ENCODE measurements around the gene RTBDN. TPM values are rescaled to one million over a fixed set of nuclear protein-coding genes. Genes with fewer than 3 reads are reported as not detected.

The RTBDN gene
- total RNA-seq, 1 experiment from 2014 or later = 25.1 TPM

DNA sequence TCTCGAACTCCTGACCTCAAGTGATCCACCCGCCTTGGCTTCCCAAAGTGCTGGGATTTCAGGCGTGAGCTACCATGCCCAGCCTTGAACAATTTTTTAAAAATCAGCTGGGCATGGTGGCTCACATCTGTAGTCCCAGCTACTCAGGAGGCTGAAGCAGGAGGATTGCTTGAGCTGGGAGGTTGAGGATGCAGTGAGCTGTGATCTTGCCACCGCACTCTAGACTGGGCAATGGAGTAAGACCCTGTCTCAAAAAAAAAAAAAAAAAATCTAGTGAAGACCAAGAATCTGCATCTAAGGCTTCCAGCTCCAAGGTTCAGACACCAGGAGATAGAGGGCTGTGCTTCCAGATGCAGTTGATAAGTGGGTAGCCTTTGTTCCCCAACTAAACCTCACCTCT lies 29.8 kb upstream of the RTBDN start:
- RAD21 ChIA-PET (ENCODE audit: low non-redundant PET in 1 of 2, low total read pairs in 2 of 2, uncharacterized antibody in 2 of 2, unreplicated experiment in 2 of 2) = no interaction called here
- Histone ChIP-seq H3K4me2 (ENCODE audit: low read length) (no peak overlapping the region), H3K79me2 (ENCODE audit: insufficient read depth, low read length) (no peaks in the 10 kb centered on the region), H3K4me1 (ENCODE audit: control insufficient read depth in 1 of 2, insufficient read depth in 2 of 2, low read length in 2 of 2) (peaks cover 0 to 6% of the 10 kb centered on the region in 2 experiments; a peak in 2 of 4 replicates), H3K4me3 (replicated peaks in 1 of 2; ENCODE audit: low read depth in 1 of 2, low read length in 2 of 2) (no peak overlapping the region), H4K20me1 (ENCODE audit: insufficient read depth) (no peaks in the 10 kb centered on the region), H3K27ac (ENCODE audit: low read depth, low read length) (no peak overlapping the region), H2AFZ (ENCODE audit: low read depth, low read length, poor library complexity, severe bottlenecking) (no peak overlapping the region), H3K27me3 (ENCODE audit: insufficient read depth, low read length) (no peaks in the 10 kb centered on the region), H3K9me3 (ENCODE audit: control insufficient read depth in 1 of 2, insufficient read depth in 1 of 2, low read depth in 1 of 2, low read length in 2 of 2) (no peaks in the 10 kb centered on the region), H3K36me3 (ENCODE audit: control insufficient read depth in 1 of 2, insufficient read depth in 2 of 2, low read length in 2 of 2) (peaks cover 0 to 7% of the 10 kb centered on the region in 2 experiments; a peak in 1 of 4 replicates), H3K9ac (ENCODE audit: low read length) (no peak overlapping the region), H3K9me2 (ENCODE audit: insufficient read depth) (no peaks in the 10 kb centered on the region)
- no TSS peak for BruUV-seq (replicated peaks)
- ATAC-seq (no peak), DNase-seq (ENCODE audit: low read depth, low spot score) (no peak)
- intact Hi-C loops (cut with micrococcal nuclease) = no loop called here
- CTCF ChIA-PET = interaction anchor here (0.9 to 1.0 kb wide), 2 partner anchors 16 to 17 kb away, joined by 4 read pairs; no protein-coding TSS in a partner anchor
- TF ChIP-seq EGR1 (IDR thresholded peaks at IDR 0.05; ENCODE audit: low read depth) (no peak), ZNF274 (IDR thresholded peaks at IDR 0.05; ENCODE audit: low read depth, low read length) (no peak), FOSL1 (IDR thresholded peaks at IDR 0.05; ENCODE audit: low read depth) (no peak), YY1 (IDR thresholded peaks at IDR 0.05; ENCODE audit: extremely low read depth, insufficient replicate concordance, low read depth, low read length) (no peak), SRF (IDR thresholded peaks at IDR 0.05; ENCODE audit: low read depth) (no peak), CBX3 (IDR thresholded peaks at IDR 0.05; ENCODE audit: low read depth) (no peak)
- TF ChIP-seq, protein P1, sequence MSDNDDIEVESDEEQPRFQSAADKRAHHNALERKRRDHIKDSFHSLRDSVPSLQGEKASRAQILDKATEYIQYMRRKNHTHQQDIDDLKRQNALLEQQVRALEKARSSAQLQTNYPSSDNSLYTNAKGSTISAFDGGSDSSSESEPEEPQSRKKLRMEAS (IDR thresholded peaks at IDR 0.05) = no peak
- TF ChIP-seq, protein P2, sequence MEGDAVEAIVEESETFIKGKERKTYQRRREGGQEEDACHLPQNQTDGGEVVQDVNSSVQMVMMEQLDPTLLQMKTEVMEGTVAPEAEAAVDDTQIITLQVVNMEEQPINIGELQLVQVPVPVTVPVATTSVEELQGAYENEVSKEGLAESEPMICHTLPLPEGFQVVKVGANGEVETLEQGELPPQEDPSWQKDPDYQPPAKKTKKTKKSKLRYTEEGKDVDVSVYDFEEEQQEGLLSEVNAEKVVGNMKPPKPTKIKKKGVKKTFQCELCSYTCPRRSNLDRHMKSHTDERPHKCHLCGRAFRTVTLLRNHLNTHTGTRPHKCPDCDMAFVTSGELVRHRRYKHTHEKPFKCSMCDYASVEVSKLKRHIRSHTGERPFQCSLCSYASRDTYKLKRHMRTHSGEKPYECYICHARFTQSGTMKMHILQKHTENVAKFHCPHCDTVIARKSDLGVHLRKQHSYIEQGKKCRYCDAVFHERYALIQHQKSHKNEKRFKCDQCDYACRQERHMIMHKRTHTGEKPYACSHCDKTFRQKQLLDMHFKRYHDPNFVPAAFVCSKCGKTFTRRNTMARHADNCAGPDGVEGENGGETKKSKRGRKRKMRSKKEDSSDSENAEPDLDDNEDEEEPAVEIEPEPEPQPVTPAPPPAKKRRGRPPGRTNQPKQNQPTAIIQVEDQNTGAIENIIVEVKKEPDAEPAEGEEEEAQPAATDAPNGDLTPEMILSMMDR (IDR thresholded peaks at IDR 0.05 in 2 of 3, conservative IDR thresholded peaks at IDR 0.05 in 1 of 3; ENCODE audit: borderline replicate concordance in 1 of 3, insufficient read depth in 1 of 3, low read depth in 2 of 3, low read length in 2 of 3) = no peak
- TF ChIP-seq, protein P3, sequence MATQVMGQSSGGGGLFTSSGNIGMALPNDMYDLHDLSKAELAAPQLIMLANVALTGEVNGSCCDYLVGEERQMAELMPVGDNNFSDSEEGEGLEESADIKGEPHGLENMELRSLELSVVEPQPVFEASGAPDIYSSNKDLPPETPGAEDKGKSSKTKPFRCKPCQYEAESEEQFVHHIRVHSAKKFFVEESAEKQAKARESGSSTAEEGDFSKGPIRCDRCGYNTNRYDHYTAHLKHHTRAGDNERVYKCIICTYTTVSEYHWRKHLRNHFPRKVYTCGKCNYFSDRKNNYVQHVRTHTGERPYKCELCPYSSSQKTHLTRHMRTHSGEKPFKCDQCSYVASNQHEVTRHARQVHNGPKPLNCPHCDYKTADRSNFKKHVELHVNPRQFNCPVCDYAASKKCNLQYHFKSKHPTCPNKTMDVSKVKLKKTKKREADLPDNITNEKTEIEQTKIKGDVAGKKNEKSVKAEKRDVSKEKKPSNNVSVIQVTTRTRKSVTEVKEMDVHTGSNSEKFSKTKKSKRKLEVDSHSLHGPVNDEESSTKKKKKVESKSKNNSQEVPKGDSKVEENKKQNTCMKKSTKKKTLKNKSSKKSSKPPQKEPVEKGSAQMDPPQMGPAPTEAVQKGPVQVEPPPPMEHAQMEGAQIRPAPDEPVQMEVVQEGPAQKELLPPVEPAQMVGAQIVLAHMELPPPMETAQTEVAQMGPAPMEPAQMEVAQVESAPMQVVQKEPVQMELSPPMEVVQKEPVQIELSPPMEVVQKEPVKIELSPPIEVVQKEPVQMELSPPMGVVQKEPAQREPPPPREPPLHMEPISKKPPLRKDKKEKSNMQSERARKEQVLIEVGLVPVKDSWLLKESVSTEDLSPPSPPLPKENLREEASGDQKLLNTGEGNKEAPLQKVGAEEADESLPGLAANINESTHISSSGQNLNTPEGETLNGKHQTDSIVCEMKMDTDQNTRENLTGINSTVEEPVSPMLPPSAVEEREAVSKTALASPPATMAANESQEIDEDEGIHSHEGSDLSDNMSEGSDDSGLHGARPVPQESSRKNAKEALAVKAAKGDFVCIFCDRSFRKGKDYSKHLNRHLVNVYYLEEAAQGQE (IDR thresholded peaks at IDR 0.05; ENCODE audit: low read depth) = no peak
- POLR2A ChIA-PET = no interaction called here

Data from HCT116 (cell line).